ENCODE measurements around the gene IL6. TPM values are rescaled to one million over a fixed set of nuclear protein-coding genes. Genes with fewer than 3 reads are reported as not detected.

IL6 gene
- total and polyA plus RNA-seq, 2 of the 13 experiments (the other 11 are each of a cell fraction or from before 2014, with no cell fraction given) = not detected

DNA sequence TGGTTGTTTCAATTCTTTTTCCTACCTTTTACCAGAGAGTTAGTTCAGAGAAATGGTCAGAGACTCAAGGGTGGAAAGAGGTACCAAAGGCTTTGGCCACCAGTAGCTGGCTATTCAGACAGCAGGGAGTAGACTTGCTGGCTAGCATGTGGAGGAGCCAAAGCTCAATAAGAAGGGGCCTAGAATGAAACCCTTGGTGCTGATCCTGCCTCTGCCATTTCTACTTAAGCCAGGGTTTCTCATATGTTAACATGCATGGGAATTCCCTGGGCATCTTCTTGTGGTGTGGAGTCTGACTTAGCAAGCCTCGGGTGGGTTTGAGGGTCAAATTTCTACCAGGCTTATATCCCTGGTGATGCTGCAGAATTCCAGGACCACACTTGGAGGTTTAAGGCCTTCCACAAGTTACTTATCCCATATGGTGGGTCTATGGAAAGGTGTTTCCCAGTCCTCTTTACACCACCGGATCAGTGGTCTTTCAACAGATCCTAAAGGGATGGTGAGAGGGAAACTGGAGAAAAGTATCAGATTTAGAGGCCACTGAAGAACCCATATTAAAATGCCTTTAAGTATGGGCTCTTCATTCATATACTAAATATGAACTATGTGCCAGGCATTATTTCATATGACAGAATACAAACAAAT, 3.2 kb downstream of the IL6 start:
- Histone ChIP-seq H3K9ac (ENCODE audit: insufficient read depth, low read depth, low read length) (no peak overlapping the region), H3K9me3 (ENCODE audit: low read length) (no peaks in the 10 kb centered on the region), H3K27ac (ENCODE audit: extremely low read length, insufficient read depth, low read length) (no peak overlapping the region), H3K4me3 (replicated peaks in 1 of 3; ENCODE audit: insufficient read depth in 1 of 3, low read depth in 2 of 3, low read length in 3 of 3) (no peak overlapping the region), H3K36me3 (replicated peaks in 1 of 2; ENCODE audit: control insufficient read depth in 1 of 2, insufficient read depth in 2 of 2, low read length in 2 of 2) (no peaks in the 10 kb centered on the region), H3K4me2 (ENCODE audit: low read depth, low read length) (no peak overlapping the region), H2AFZ (ENCODE audit: low read length) (no peak overlapping the region), H3K27me3 (ENCODE audit: control insufficient read depth in 1 of 2, insufficient read depth in 2 of 2, low read length in 2 of 2) (peaks cover 0 to 12% of the 10 kb centered on the region in 2 experiments; a peak in 3 of 5 replicates), H4K20me1 (ENCODE audit: insufficient read depth, low read length) (no peaks in the 10 kb centered on the region), H3K79me2 (ENCODE audit: insufficient read depth, low read length) (no peaks in the 10 kb centered on the region), H3K4me1 (ENCODE audit: insufficient read depth, low read length) (peaks cover 19% of the 10 kb centered on the region)
- DNase-seq (ENCODE audit: low spot score) (no peak), FAIRE-seq (no peak), ATAC-seq (no peak)
- TF ChIP-seq, protein P1, sequence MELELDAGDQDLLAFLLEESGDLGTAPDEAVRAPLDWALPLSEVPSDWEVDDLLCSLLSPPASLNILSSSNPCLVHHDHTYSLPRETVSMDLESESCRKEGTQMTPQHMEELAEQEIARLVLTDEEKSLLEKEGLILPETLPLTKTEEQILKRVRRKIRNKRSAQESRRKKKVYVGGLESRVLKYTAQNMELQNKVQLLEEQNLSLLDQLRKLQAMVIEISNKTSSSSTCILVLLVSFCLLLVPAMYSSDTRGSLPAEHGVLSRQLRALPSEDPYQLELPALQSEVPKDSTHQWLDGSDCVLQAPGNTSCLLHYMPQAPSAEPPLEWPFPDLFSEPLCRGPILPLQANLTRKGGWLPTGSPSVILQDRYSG (CRISPR knock-in tag; IDR thresholded peaks at IDR 0.05) = no peak
- TF ChIP-seq, protein P2, sequence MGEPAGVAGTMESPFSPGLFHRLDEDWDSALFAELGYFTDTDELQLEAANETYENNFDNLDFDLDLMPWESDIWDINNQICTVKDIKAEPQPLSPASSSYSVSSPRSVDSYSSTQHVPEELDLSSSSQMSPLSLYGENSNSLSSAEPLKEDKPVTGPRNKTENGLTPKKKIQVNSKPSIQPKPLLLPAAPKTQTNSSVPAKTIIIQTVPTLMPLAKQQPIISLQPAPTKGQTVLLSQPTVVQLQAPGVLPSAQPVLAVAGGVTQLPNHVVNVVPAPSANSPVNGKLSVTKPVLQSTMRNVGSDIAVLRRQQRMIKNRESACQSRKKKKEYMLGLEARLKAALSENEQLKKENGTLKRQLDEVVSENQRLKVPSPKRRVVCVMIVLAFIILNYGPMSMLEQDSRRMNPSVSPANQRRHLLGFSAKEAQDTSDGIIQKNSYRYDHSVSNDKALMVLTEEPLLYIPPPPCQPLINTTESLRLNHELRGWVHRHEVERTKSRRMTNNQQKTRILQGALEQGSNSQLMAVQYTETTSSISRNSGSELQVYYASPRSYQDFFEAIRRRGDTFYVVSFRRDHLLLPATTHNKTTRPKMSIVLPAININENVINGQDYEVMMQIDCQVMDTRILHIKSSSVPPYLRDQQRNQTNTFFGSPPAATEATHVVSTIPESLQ (CRISPR knock-in tag; conservative IDR thresholded peaks at IDR 0.05) = no peak
- TF ChIP-seq SIN3A (IDR thresholded peaks at IDR 0.05; ENCODE audit: borderline replicate concordance, low read depth, low read length) (no peak), ZEB1 (IDR thresholded peaks at IDR 0.05; ENCODE audit: insufficient replicate concordance, low read depth) (no peak), HES4 (CRISPR knock-in tag; IDR thresholded peaks at IDR 0.05; ENCODE audit: borderline replicate concordance) (no peak), ZNF788 (CRISPR knock-in tag; IDR thresholded peaks at IDR 0.05; ENCODE audit: borderline replicate concordance) (no peak), JDP2 (CRISPR knock-in tag; IDR thresholded peaks at IDR 0.05; ENCODE audit: borderline replicate concordance) (no peak)
- ChIA-PET POLR2A (no interaction called here), CTCF (ENCODE audit: low intra/inter-chr PET ratio, low total read pairs) (no interaction called here)
- in situ Hi-C loops (cut with HindIII; ENCODE audit: extremely low pct_ligation_motif_present, low pct_unique_long_range_greater_than_20kb) = no loop called here
- 0% methylated on average over 2 of the region's 2 CpGs for whole genome bisulfite sequencing (ENCODE audit: low lambda C conversion rate)
- intact Hi-C loops (cut with micrococcal nuclease; ENCODE audit: unreplicated experiment) = no loop called here
- no TSS peak for BruUV-seq (replicated peaks)

Data from HepG2 (cell line).